ENCODE results near the gene ANAPC15. TPM values are rescaled to one million over a fixed set of nuclear protein-coding genes. Genes with fewer than 3 reads are reported as not detected.
A peak's percentile ranks its signal among the peaks of the same experiment; 100 is the strongest.

The ANAPC15 gene
- total RNA-seq (10 to 100 TPM; 27.1 to 29.3 TPM), polyA plus RNA-seq (ENCODE audit: insufficient read length in 6 of 6) (10 to 100 TPM; 38.6 to 52.6 (median 41.7) TPM)
- long read RNA-seq, donor 1, transcript ANAPC15-201 (6 exons, 886 nt), result major isoform, 15 of 40 reads
- long read RNA-seq, donor 1, transcript ANAPC15-208 (6 exons, 867 nt), result minor isoform, 11 of 40 reads
- long read RNA-seq, donor 1, transcript ANAPC15-204 (6 exons, 848 nt), result minor isoform, 6 of 40 reads
- long read RNA-seq, donor 1, partial matches to known transcripts, result 5 of 40 reads
- long read RNA-seq, donor 1, other reads (novel, unspliced or antisense), result 0 of 40 reads
- long read RNA-seq, donor 2, transcript ANAPC15-208 (6 exons, 867 nt), result minor isoform, 5 of 27 reads
- long read RNA-seq, donor 2, transcript ANAPC15-201 (6 exons, 886 nt), result major isoform, 14 of 27 reads
- long read RNA-seq, donor 2, transcript ANAPC15-204 (6 exons, 848 nt), result minor isoform, 5 of 27 reads
- long read RNA-seq, donor 2, partial matches to known transcripts, result 0 of 27 reads
- long read RNA-seq, donor 2, other reads (novel, unspliced or antisense), result 0 of 27 reads
- long read RNA-seq, donor 3, transcript ANAPC15-208 (6 exons, 867 nt), result minor isoform, 5 of 15 reads
- long read RNA-seq, donor 3, transcript ANAPC15-201 (6 exons, 886 nt), result major isoform, 6 of 15 reads
- long read RNA-seq, donor 3, partial matches to known transcripts, result 0 of 15 reads
- long read RNA-seq, donor 3, other reads (novel, unspliced or antisense), result 0 of 15 reads
- long read RNA-seq, donor 4, transcript ANAPC15-201 (6 exons, 886 nt), result major isoform, 13 of 37 reads
- long read RNA-seq, donor 4, transcript ANAPC15-208 (6 exons, 867 nt), result minor isoform, 7 of 37 reads
- long read RNA-seq, donor 4, partial matches to known transcripts, result 9 of 37 reads
- long read RNA-seq, donor 4, other reads (novel, unspliced or antisense), result 2 of 37 reads
- long read RNA-seq, donor 5, transcript ANAPC15-201 (6 exons, 886 nt), result major isoform, 6 of 19 reads
- long read RNA-seq, donor 5, transcript ANAPC15-212 (2 exons, 500 nt), result minor isoform, 5 of 19 reads
- long read RNA-seq, donor 5, partial matches to known transcripts, result 0 of 19 reads
- long read RNA-seq, donor 5, other reads (novel, unspliced or antisense), result 0 of 19 reads
- long read RNA-seq, donor 6, transcript ANAPC15-208 (6 exons, 867 nt), result major isoform, 10 of 29 reads
- long read RNA-seq, donor 6, transcript ANAPC15-201 (6 exons, 886 nt), result major isoform, 10 of 29 reads
- long read RNA-seq, donor 6, partial matches to known transcripts, result 0 of 29 reads
- long read RNA-seq, donor 6, other reads (novel, unspliced or antisense), result 0 of 29 reads
- long read RNA-seq, donor 7, transcript ANAPC15-201 (6 exons, 886 nt), result major isoform, 6 of 10 reads
- long read RNA-seq, donor 7, partial matches to known transcripts, result 0 of 10 reads
- long read RNA-seq, donor 7, other reads (novel, unspliced or antisense), result 0 of 10 reads
- long read RNA-seq, donor 8, transcript ANAPC15-208 (6 exons, 867 nt), result minor isoform, 5 of 14 reads
- long read RNA-seq, donor 8, transcript ANAPC15-201 (6 exons, 886 nt), result major isoform, 7 of 14 reads
- long read RNA-seq, donor 8, partial matches to known transcripts, result 0 of 14 reads
- long read RNA-seq, donor 8, other reads (novel, unspliced or antisense), result 0 of 14 reads
- long read RNA-seq, donor 9, result 0 reads
- long read RNA-seq, donor 10, transcript ANAPC15-204 (6 exons, 848 nt), result minor isoform, 5 of 43 reads
- long read RNA-seq, donor 10, transcript ANAPC15-208 (6 exons, 867 nt), result minor isoform, 10 of 43 reads
- long read RNA-seq, donor 10, transcript ANAPC15-201 (6 exons, 886 nt), result major isoform, 18 of 43 reads
- long read RNA-seq, donor 10, partial matches to known transcripts, result 4 of 43 reads
- long read RNA-seq, donor 10, other reads (novel, unspliced or antisense), result 2 of 43 reads
- long read RNA-seq, donor 11, transcript ANAPC15-201 (6 exons, 886 nt), result major isoform, 9 of 20 reads
- long read RNA-seq, donor 11, transcript ANAPC15-208 (6 exons, 867 nt), result minor isoform, 5 of 20 reads
- long read RNA-seq, donor 11, partial matches to known transcripts, result 0 of 20 reads
- long read RNA-seq, donor 11, other reads (novel, unspliced or antisense), result 0 of 20 reads
- long read RNA-seq, donor 12, transcript ANAPC15-201 (6 exons, 886 nt), result major isoform, 14 of 16 reads
- long read RNA-seq, donor 12, partial matches to known transcripts, result 0 of 16 reads
- long read RNA-seq, donor 12, other reads (novel, unspliced or antisense), result 0 of 16 reads

DNA sequence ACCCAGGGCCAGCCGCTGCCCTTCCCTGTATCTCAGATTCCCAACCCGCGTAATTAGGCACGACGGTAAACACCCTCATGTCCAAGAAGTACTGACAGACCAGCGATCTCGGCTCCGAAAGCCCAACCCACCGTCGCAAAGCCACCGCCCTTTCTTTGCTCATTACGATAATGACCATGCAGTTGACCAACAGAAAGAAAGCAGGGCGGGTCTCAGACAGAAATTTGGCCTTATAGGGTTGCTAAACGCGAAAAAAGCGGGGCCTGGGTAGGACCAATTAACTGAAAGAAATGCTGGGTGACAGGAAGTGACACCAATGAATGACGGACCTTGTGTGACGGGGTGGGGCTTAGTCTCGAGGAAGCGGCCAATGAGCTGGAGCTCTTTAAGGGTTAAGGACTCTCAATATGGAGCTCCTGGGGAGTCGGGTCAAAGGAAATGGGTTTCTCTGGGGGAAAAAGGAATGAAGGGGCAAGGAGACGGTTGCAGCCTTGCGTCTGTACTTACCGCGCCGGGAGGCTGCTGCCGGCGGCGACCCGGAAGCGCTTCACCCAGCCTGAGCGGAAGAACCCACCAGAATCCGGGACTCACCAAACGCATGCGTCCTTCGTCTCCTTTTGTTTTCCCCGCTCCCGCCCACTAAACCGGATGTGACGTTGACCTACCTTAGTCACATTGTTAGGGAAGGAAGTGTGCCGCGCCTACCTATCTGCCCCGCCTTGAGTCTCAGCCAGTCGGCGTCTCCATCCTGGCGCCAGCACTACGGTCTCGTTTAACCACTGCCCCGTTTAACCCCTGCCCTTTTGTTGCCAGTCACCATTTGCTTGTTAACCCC, at the start of gene ANAPC15:
Gene ANAPC15 (minus strand): TSS at position 553 of the 835 bp plus-strand sequence. CDS start 1,419 bp downstream, outside the sequence.
- intact Hi-C loops (cut with DNase I), result no loop called here

DNA sequence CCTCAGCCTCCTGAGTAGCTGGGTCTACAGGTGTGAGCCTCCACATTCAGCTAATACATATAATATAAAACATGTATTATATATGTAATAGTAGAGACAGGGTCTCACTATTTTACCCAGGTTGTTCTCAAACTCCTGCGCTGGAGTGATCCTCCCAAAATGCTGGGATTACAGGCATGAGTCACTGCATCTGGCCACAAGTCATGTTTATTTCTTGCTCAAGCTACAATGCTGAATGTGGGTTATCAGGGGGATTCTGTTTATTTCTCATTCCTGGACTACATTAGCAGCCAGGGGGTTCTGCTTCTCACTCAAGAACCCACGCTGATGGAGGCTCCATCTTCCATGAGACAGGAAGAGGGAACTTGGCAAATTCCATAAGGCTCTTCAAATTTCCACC, 47.8 kb upstream of the ANAPC15 start:
- ATAC-seq (no peak), DNase-seq (no peak)
- H3K4me3 ChIP-seq, result no peak overlapping the region
- TF ChIP-seq, protein P1, sequence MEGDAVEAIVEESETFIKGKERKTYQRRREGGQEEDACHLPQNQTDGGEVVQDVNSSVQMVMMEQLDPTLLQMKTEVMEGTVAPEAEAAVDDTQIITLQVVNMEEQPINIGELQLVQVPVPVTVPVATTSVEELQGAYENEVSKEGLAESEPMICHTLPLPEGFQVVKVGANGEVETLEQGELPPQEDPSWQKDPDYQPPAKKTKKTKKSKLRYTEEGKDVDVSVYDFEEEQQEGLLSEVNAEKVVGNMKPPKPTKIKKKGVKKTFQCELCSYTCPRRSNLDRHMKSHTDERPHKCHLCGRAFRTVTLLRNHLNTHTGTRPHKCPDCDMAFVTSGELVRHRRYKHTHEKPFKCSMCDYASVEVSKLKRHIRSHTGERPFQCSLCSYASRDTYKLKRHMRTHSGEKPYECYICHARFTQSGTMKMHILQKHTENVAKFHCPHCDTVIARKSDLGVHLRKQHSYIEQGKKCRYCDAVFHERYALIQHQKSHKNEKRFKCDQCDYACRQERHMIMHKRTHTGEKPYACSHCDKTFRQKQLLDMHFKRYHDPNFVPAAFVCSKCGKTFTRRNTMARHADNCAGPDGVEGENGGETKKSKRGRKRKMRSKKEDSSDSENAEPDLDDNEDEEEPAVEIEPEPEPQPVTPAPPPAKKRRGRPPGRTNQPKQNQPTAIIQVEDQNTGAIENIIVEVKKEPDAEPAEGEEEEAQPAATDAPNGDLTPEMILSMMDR (IDR thresholded peaks at IDR 0.05), result no peak
- H3K27ac ChIP-seq, result no peak overlapping the region
- intact Hi-C loops (cut with DNase I), result no loop called here
- no peaks in the 10 kb centered on the region for H3K4me1 ChIP-seq
- H3K9me3 ChIP-seq, result no peaks in the 10 kb centered on the region
- peaks cover 0 to 4% of the 10 kb centered on the region in 2 donors for H3K27me3 ChIP-seq
- H3K36me3 ChIP-seq, result no peaks in the 10 kb centered on the region

More for the DNA sequence above, at the start of gene ANAPC15:
- Histone ChIP-seq H3K27ac (peak within 1 kb of the TSS; percentile 99 to 100), H3K27me3 (no peaks in the 10 kb centered on the region), H3K4me3 (peak within 1 kb of the TSS; percentile 52 to 58), H3K4me1 (peaks cover 8 to 16% of the 10 kb centered on the region in 2 donors), H3K9me3 (no peaks in the 10 kb centered on the region), H3K36me3 (peaks cover 0 to 25% of the 10 kb centered on the region in 2 donors)
- ATAC-seq, result peak; percentile 95
- peak; percentile 93 to 100 (median 99) for DNase-seq
- TF ChIP-seq, protein P1 (IDR thresholded peaks at IDR 0.05), result no peak

DNA sequence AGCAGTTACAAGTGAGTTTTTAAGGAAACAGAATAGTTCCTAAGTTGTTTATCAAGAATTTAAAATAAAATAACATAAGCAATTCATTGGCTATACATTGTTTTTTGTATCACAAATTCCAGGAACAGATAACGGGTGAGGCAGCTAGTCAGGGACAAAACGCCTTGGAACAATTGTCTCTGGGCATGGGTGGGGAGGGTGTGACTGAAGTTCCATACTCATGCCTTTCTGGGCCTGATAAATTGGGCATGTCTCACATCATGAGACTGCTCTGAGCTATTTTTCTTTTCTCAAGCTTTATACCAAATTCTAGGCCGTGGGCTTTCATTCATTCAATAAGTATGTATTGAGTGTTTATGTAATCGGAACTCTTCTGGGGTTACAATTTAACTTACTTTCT, 44.6 kb upstream of the ANAPC15 start:
- Histone ChIP-seq H3K36me3 (no peaks in the 10 kb centered on the region), H3K9me3 (no peaks in the 10 kb centered on the region), H3K27me3 (peaks cover 0 to 4% of the 10 kb centered on the region in 2 donors), H3K4me1 (no peaks in the 10 kb centered on the region), H3K27ac (no peak overlapping the region), H3K4me3 (no peak overlapping the region)
- no peak for DNase-seq
- ATAC-seq, result no peak
- intact Hi-C loops (cut with DNase I), result no loop called here
- TF ChIP-seq, protein P1 (IDR thresholded peaks at IDR 0.05), result no peak

Measured in left lung (tissue), 14 donors.